ENCODE results near the gene CDK6.

The CDK6 gene

DNA sequence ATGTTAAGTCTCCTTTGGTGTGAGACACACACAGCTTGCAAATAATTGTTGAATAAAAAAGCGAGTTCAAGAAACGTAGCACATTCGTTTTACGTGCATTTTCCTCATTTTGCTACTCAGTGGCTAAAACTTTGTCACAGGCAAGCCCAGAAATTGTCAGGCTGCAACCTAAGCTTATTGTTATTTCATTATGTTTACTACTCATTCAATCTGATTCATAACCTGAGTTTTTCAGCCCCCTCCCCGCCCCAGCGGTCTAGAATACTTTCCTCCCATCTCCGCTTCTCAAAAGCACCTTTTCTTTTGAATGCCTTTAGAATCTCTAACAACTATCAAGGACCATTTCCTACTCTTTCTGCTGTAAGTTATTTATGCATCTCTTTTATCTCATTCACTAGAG is 247.3 kb downstream of the CDK6 start:
- DNase-seq (ENCODE audit: low read depth in 2 of 2): no peak

DNA sequence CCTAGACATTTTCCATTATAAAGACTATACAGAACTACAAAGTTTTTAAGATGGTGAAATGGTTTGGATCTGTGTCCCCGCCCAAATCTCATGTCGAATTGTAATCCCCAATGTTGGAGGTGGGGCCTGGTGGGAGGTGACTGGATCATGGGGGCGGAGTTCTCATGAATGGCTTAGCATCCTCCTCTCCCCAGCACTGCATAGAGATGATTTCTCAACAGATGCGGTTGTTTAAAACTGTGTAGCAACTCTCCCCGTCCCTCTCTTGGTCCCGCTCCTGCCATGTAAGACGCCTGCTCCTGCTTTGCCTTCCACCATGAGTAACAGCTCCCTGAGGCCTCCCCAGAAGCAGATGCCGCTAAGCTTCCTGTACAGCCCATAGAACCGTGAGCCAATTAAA is 247.8 kb downstream of the CDK6 start:
- DNase-seq (ENCODE audit: low read depth in 2 of 2): no peak

DNA sequence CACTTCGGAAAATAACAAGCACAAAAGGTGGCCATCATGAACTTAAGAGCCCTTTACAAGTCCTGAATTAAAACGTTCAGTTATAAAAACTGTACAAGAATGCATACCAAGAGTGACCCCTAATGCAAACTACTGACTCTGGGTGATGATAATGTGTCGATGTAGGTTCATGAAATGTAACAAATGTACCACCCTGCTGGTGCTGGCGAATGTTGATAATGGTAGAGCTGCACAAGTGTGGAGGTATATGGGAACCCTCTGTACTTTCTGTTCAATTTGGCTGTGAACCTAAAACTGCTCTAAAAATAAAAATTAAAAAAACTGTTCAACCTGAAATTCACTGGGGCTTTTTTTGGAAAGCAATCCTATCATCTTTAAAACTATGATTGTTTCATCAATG is 249.5 kb downstream of the CDK6 start:
- DNase-seq (ENCODE audit: low read depth in 2 of 2): no peak

DNA sequence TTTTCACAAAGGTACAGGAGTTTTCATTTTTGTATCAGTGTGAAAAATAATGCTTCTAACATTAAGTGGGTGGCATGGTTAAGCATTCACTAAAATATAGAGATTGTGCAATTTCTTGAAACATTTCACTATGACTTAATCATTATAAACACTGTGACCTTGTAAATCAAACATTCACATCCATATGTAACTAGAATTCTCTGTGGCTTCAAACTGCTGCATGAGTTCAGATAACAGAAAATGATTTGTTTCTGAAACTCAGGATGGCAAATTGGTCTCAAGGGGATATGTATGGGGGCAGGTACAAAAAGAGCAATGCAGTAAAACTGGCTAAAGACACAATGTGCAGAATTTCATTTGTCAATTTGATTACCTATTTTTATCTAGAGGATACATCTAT is 250.0 kb downstream of the CDK6 start:
- DNase-seq (ENCODE audit: low read depth in 2 of 2): no peak

DNA sequence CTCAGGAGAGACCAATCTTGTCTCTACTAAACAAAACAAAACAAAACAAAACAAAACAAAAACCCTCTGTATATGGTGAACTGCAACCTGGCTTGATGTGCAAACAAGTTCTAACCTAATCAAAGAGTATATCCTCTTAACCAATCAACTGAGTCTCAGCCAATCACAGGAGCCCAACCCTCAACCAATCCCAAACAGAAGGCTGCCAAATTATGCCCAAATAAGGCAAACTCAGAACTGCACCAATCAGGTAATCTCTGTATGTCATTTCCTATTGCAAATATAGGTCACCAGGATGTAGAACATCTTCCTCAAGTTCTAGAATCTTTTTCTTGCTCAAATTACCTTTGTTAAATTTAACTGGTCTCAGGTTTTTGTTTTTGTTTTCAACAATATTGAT is 251.4 kb downstream of the CDK6 start:
- no peak for DNase-seq (ENCODE audit: low read depth in 2 of 2)

DNA sequence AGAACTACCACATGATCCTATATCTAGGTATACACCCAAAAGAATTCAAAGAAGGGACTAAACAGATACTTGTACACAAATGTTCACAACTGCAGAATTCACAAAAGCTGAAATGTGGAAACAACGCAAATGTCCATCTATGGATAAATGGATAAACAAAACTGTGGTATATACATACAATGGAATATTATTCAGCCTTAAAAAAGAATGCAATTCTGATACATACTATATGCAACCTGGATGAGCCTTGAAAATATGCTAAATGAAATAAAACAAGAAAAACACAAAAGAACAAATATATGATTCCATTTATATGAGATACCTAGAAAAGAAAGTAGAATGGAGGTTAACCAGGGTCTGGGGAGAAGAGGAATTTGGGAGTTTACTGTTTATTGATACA is 253.4 kb downstream of the CDK6 start:
- DNase-seq (ENCODE audit: low read depth in 2 of 2): no peak

DNA sequence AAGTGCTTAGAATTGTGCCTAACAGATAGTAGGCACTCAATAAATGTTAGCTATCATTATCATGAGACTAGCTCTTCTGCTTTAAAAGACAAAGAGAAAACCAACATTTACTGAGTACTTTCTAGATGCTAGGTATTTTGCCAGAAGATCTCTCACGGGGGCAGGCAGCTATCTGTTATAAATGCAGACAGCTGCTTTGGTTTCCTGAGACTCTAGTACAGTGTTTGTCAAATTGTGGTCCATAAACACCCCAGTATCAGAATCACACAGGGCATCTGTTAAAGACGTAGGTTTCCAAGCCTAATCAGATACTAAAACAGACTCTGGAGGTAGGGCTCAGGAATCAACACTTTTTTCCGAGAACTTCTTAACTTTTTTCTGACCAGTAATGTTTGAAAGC is 260.1 kb downstream of the CDK6 start:
- no peak for DNase-seq (ENCODE audit: low read depth in 2 of 2)

DNA sequence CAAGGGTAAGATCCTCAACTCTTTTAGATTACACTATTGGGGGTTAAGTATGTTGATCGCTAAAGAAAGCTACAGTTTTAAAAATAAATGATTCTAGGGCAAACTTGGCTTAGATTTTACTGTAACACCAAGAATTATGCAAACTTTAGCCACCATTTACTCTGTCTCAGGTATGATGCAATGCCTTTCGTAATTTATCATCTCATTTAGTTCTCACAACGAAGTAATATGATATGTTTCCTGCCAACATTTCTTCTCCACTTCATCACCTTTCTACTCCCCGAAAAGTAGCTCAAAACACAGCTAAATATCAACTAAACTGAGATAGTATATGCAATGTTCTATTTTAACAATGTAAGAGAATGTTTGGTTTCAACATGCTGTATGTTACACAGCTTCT is 267.2 kb downstream of the CDK6 start:
- no peak for DNase-seq (ENCODE audit: low read depth in 2 of 2)

DNA sequence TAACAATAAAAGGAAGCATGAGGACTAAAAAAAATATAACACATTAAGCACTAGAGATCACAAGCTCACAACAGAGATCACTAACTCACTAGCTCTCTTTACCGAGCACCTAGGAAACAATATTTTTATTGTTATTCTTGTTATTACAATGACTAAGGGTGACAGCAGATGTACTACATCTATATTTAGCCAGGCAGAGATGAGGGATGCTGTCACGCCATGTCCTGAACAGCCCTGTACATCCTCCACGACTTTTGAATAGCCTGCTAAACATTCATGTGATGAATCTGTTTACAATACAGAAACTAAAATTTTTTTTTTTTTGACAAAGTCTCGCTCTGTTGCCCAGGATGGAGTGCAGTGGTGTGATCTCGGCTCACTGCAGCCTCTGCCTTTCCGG is 268.9 kb downstream of the CDK6 start:
- no peak for DNase-seq (ENCODE audit: low read depth in 2 of 2)

DNA sequence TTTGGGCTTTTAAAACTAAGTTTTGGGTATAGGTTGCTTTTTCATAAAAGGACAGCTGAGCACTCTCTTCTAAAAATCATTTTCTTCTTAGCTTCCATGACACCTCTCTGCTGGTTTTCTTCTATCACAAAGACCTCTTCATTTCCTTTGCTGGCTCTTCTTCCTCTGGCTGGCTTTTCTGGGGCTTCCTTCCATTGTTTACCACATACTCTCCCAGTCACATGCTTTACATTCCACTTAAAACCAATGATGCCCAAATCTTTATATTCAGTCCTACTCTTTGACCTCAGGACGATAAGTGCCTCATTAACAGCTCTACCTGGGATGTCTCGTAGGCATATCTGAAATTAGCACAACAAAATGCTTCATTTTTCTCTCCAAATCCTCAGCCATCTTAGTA is 273.0 kb downstream of the CDK6 start:
- no peak for DNase-seq (ENCODE audit: low read depth in 2 of 2)

DNA sequence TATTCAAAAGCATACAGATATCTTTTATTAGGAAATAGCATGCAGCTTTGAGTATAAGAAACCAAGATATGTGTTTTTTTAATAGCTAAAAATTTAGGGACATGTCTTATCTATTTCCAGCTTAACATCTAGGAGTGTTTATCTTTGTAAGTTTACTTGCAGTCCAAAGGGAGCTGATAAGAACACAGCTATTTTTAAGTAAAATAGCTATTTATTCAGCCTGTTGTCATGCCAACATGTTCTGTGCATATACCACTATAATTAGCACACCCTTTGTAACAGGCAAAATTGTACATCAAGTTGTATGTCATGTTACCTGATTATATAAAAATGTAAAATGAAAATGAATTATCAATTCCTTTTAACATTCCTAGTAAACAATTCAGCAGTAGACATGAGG is 275.8 kb downstream of the CDK6 start:
- DNase-seq (ENCODE audit: low read depth in 2 of 2): no peak

DNA sequence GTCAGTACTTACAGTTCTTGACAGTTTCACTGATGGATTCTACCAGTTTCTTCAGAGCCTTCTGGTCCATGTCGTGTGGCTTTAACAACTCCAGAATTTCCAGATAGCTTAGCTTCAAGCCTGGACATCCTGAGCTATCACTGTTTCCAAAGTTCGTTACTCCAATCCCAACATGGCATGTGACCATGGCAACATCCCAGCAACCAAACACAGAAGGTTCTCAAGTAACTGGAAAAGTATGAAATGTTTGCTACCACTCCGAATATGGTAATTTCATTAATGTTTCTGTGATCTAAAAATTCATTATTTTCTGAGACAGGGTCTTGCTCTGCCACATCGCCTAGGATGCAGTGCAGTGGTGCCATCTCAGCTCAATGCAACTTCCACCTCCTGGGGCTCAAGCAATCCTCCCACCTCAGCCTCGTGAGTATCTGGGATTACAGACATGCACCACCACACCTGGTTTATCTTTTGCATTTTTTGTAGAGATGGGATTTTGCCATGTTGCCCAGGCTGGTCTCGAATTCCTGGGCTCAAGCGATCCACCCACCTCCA is 278.5 kb downstream of the CDK6 start:
- no peak for DNase-seq (ENCODE audit: low read depth in 2 of 2)

DNA sequence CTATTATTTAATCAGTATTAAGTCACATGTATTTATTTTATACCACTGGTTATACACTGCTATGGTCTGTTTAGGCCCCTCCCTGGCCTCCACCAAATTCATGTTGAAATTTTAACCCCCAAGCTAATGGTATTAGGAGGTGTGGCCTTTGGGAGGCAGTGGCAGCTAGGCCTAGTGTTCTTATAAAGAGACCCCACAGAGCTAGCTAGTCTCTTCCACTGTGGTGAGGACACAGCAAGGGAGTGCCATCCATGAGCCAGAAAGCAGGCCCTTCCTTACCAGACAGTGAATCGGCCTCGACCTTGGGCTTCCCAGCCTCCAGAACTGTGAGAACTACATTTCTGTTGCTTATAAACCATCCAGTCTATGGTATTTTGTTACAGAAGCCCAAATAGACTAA is 279.1 kb downstream of the CDK6 start:
- DNase-seq (ENCODE audit: low read depth in 2 of 2): no peak

All from activated CD8-positive, alpha-beta memory T cell treated with anti-CD3 and anti-CD28 coated beads for 4 hours (primary cell).